GM21447 (cell line): Measurements from ENCODE around the gene ADAMTSL1.

Experiments used
- ATAC-seq: cut with Tn5 transposase; IDR thresholded peaks from one replicate; pipeline ENCODE4 v1.9.1; 2021; ENCODE audit not compliant: unreplicated experiment

ADAMTSL1 gene

DNA sequence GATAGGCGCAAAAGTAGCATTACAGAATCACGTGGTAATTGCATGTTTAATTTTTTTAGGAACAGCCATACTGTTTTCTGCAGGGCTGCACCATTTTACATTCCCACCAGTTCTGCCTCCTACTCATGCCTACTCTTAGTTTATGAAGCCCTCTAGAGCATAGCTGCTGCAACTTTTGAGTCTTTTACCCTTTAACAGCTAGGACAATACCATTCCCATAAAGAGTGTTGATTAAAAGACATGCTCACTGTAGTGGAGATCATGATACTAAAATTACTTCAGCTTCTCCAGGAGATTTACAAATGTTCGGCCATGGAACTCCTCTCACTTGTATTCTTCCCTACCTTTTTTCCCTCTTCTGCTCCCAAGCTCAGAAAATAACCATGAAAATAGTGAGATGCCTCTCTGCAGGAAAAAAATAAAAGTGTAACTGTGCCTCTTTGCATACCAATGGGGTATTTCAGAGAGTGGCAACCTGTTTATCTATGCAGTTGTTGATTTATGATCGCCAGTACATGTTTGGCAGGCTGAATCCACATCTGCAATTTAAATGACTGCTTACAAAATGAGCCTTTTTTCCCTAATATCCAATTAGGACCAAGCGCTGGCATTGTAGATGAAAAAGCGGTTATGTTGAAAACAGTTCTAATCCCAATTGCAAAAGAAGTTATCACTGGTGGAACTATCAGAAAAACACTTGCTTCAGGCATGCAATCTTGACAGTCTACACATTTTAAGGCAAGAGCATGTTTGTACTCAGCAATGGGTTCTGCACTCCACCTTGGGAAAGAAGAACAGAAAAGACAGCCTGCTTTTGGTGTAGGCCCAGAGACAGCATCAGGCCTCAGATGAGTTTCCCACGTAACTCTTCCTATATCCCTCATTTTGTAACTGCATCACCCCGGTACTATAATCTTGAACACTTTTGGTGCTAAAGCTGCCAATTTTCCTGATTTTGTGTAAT is 131.1 kb downstream of the ADAMTSL1 start:
- no peak for ATAC-seq

DNA sequence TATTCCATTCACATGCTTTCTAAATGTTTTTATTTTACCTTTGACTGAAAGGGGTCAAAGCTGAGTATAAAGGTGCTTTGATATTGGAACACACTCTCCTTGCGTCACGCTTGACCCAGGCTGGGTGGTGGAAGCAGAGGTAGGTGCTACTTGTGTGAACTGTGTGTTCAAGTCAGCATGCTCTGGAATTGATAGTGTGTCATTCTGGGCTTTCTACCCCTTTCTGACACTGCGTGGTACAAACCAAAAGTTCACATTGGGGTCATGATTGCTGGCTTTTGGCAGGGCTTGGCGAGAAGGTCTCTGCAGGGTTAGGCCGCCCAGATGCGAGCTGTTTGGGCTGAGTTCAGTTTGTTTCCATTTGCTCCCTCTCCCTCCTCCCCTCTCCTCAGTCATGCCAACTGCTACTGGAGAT is 131.8 kb downstream of the ADAMTSL1 start:
- no peak for ATAC-seq

DNA sequence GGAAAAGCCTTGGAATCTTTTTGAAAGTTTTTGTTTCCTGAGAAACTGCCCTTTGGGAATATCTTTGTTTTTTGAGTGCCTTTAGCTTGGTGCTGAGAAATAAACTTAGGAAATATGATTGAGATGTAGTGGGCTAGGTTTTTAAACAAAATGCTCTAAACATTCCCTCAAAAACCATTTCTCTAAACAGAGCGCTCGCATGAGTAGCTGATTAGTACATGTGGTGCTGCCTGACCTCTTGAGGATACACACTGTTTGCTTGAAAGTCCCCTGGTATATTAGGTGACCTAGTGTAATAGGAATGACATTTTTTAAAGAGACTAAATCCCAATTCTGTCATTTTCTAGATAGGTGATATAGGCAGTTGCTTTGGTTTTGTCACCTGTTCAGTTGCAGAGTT is 132.3 kb downstream of the ADAMTSL1 start:
- no peak for ATAC-seq

DNA sequence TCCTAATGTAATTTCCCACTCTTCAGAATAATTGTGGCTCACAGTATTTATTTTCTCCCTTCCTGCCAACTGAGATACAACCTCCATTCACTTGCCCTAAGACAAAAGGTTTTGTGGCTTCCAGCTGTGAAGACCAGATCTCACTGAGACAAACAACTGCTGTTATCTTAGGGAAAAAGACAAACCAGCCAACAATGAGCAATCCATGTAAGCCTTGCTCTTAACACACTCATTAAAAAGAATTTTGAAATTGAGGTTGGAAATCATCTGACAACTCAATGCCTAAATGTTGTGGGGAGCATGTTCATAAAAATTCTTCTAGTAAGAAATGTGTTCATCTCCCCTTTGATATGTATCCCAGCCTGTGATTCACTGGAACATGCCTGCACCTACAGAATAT is 132.9 kb downstream of the ADAMTSL1 start:
- ATAC-seq: no peak

DNA sequence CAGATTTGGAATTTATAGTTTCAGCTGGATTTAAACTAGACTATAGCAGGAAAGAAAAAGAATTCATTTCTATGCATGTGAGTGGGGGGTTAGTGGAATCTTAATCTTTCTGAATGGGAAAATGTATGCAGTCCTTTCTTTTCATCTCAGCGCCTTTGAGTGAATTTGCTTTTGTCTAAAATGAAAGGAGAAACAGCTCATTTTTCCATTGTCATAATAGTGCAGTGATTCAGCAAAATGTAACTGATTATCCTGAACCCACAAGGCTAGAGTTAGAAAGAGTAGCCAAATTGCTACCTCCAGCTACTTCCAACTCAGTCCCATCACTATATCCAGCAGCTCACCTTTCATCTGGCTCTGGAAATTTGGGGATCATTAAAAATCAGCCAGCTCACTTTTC is 134.4 kb downstream of the ADAMTSL1 start:
- ATAC-seq: no peak

DNA sequence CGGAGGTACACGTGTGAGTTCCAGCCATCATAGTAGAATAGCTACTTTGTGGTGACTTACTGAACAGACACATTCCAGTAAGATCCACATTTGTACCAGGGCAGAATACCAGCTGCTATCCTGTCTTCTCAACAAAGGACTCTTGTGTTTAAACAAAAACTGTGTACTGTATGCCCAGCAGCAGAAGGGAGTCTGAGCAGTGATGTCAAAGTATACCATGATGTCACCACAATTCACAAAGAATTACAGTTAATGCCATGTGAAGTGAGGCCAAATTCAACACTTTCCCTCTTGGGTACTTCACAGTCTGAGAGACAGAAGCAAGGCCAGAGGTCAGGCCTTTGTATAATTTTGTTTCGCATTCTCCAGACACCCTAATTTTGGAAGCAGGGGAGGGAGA is 137.0 kb downstream of the ADAMTSL1 start:
- ATAC-seq: no peak

DNA sequence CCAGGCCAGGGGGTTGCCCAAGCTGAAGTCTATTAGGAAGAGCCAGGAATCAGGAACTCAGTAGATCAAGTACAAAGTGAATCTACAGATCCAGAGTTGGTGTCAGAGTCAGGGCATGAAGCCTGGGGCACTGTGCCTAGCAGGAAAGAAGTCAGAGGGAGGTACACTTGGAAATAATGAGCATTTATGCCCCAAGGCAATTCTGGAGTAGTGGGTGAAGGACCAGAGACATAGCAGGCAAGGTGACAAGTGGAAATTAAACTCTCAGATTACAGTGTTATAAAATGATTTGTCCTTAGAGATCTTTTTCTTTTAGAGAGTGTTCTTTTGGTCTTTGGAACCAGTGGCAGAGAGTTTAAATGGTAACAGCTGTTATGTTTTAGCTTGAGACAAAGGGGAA is 138.0 kb downstream of the ADAMTSL1 start:
- no peak for ATAC-seq

DNA sequence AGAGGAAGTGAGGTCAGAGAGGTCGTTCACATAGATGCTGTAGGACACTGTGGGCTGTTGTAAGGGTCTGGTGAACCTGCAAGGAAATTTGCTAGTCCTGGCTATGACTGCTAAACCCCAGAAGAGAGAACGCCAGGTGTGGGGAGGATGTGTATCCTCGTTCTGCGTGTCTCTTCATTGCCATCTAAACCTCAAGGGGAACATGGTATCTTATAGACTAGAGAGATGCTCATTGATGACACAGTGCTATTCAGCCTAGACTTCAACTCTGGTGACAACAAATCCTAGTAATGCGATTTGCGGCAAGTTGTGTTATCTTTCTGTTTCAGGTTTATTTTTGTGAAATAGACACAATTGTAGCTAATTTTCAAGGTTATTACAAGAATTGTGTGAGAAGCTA is 140.2 kb downstream of the ADAMTSL1 start:
- no peak for ATAC-seq

DNA sequence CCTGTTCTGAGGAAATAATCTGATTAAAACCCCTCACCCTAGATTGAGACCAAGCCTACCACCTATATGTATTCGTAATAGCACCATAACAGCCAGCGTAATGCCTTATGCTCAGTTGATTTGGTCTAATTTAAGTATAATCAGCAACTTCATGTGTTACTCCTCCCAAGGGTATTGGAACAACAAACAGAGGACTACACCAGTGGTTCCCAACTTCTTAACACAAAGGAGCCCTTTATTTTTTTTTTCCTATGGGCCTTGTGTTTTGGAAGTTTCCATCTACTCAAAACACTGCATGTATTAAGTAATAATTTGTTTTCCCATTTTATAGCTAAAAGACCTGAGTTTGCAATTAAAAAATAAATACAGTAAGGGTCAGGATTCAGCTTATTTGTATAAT is 140.7 kb downstream of the ADAMTSL1 start:
- no peak for ATAC-seq

DNA sequence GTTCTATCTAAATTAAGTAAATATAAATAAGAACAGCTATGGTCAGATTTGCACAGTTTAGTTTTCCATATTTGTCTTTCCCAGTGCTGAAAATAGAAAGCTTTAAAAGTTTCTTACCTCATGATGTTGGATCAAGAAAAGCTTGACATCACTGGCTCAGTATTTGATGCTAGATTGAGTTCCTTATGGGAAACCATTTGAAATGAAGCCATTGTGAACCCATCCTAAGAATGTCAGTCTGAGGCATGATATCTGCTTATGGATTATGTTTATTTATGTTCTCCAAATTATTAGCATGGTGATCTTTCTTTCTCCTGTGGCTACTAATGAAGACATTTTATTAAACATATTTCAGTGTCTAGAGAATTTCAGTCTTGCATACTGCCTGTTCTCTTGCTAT is 143.0 kb downstream of the ADAMTSL1 start:
- no peak for ATAC-seq

DNA sequence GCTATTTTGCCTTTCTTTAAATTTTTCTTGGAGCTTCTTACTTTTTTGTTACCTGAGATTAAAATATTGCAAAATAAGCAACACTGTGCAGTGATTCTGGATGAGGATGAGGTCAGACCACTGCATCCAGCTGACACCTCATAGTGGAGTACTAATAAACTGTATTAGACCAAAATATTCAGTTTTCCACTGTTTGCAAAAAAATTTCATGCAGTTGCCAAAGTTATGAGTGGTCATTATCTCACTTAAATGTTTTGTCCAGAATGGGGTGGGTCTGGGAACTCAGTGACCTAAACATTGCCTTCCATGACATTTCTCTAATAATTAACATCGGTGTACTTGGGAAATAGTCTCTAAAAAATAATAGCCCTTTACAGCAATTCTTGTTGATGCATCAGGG is 143.8 kb downstream of the ADAMTSL1 start:
- ATAC-seq: no peak

DNA sequence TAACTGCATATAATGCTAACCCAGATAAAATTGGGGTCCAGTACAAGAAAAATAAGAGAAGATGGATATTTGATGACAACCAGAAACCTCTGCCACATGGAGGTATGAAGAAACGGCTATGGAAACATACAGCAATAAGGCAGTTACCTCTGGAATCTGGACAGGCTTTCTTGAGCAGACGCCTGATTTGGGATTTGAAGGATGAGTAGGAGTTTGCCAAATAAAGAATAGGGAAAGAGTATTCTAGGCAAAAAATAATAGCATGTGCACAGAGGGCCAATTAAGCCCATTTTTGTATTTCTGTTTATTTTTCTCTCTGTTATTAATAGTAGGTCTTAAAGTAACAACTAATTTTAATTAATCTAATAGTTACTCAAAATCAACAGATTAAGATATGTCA is 144.9 kb downstream of the ADAMTSL1 start:
- no peak for ATAC-seq

DNA sequence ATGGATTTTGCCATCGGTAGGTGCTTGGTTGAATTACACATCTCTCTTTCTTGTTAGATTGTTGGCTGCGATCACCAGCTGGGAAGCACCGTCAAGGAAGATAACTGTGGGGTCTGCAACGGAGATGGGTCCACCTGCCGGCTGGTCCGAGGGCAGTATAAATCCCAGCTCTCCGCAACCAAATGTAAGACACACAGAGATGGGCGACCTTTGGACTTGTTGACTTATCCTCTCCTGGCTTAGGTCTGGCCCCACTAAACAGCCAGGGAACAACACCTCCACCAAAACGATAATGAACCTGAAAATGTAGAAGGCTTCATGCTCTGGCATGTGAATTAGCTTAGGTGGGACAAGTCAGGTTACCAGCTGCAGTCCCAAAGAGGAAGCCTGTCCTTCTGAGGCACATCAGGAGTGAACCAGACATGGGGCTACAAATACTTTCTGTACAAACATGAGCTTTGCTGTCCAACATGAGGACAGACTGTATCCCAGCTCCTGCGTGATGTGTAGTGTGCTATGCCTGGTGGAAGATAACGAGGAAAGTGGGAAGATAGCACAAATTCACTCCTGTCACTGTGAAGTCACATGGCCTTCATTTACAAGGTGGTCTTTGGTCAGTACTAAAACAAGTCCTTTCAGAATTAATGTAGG is 148.4 kb downstream of the ADAMTSL1 start:
- no peak for ATAC-seq

DNA sequence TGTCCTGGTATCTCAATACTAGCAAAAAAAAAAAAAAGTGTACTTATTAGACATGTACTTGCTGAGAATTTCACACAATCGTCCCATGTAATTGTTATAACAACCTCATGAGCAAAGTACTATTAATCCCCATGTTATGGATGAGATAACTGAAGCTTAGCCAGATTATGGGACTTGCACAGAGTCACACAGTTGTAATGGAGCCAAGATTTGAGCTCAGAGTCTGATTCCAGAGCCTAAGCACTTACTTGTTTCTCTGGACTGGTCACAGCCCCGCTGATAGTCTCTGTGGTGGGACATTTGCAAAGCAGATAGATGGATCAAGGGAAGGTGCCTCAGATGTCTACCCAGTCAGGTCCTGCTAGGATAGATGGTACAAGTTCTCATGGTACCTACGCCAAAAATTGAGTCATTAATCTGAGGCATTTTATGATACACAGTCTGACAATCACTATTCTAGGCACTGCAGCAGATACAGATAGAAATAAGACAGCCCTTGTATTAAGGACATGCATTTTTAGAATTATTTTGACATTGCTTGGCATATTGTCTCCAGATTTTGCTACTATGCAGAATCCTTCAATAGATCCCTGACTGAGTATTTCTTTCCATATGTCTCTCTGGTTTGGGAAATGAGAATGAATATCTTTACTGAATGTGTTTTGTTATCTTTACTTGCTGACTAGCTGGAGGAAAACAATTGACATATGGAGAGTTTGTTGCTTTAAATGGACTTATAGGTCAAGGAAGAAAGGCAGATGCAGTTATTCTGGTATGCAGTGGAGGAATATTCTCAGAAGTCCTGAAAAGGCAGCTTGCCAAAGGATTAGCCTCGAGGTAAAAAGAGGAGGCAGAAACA is 149.5 kb downstream of the ADAMTSL1 start:
- ATAC-seq: no peak

DNA sequence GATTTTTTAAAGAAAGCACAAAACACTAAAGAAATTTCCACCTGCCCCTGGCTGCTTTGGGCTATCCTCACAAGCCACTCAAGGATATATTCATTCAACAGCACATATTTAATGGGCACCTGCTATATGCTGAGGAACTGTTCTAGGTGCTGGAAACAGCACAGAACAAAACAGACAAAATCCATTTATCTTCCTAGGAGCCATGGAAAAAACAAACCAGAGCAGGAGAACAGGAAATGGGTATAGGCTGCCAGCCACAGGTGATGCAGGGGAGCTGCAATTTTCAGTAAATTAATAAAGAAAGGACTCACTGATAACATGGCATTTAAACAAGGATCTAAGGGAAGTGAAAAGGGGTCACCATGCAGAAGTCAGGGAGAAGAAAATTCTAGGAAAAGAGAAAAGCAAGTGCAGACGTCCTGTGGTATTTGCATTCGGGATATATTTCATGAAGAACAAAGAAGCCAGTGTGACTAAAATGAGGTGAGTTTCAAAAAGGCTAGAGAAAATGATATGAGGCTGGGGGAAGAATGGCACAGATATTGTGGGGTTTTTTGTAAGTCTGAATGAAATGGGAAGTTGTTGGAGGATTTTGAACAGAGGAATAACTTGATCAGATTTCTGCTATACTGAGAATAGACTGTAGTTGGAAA is 152.2 kb downstream of the ADAMTSL1 start:
- no peak for ATAC-seq

DNA sequence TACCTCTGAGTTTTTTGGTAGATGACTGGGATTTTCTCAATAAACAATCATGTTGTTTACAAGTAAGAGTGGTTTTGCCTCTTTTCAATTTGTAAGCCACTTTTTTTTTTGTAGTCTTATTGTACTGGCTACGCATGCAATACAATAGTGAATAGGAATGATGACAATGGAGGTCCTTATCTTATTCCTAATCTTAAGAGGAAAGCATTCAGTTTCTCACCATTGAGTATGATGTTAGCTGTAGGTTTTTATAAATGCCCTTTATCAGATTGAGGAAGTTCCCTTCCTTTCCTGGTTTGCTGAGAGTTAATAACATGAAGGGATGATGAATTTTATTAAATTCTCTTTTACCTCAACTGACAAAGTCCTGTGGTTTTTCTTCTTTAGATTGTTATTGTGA is 155.2 kb downstream of the ADAMTSL1 start:
- no peak for ATAC-seq

DNA sequence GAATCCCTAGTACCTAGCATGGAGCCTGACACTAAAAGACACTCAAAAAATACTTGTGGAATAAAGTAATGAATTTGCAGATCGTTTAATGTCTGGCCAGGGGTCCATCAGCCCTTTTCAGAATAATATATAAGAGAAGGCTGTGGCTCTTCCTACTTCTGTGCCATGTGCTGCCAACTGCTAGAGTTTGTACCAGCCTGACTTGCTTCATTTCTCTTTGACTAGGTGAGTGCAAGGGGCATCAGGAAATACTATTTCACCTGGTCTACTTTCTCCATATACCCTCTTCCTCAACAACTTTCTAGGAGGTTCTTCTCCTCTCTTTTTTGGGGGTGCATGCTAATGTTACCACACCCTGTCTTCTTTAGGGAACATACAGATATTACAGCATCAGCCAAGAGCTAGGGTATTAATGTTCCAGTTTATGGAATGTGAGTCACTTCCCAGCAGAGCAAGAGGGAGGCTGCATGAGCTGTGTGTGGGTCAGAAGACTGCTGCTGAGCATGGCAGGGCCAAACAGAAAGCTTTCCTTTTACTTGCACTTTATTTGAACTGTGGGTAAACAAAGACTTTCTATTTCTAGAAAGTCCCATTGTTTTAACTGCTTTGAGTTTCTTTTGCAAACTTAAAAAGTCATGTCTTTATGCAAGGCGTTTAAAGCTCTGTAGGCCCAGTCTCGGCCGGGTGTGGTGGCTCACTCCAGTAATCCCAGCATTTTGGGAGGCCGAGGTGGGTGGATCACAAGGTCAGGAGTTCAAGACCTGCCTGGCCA is 158.9 kb downstream of the ADAMTSL1 start:
- ATAC-seq: no peak

DNA sequence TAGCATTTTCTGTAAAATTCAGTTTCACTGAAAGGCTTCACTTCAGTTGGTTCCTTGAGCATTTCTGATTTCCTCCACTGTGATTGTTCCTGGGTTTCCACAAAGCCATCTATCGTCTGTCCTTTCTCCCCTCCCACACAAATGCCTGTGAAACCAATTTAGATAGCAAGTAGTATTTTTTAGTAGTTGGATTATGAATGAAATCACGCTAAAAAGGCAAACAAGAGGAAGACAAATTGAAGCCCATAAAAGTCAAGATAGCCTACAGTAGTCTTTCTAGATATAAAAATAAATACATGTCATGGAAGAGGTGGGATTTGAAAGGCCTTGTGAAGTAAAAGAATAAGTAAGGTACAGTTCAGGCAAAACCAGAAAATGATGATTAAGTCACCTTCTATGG is 162.8 kb downstream of the ADAMTSL1 start:
- ATAC-seq: no peak

DNA sequence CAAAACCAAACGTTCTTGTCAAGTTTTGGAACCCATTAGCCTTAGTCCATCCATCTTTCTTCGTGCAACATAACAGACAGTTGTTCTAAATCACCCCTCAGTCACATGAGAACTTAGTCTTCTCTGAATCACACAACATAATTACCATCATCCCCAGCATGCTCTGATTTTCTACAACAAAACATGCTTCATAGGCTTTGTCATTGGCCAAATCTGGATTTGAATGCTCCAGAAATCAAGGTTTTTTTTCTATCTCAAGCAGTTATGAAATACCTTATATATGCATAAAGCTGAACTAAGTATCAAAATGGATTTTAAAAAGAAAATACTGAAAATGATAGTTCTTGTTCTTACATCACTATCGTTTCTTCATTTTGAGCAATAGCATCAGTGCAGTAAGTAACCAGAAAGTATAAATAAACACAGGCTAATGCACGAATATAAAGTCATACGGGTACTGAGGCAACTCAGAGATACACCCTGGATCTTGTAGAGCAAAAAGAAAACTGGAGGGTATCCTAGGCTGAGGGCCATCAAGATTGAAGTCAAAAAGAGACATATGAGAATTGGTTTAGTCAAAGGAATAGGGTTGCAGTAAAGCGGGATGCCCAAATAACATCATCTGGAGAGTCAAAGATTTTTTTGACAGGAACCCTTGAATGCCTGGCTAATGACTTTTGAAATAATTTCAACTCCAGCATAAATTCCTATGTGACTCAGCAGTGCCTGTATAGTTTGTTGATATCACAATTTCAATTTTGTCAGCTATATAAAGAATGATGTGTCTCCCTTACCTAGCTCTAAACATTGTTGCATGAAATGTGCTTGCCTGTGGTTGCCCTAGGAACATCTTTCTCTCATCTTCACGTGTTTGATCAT is 164.7 kb downstream of the ADAMTSL1 start:
- no peak for ATAC-seq
